NCI-H1436 (cell line): Measurements from ENCODE around the gene NELFA.

Experiments
- DNase-seq: peaks from one replicate; lab custom pipeline; 2025; lab: John Stamatoyannopoulos, UW

The NELFA gene

GRCh38 chr4:1964971-1965370, 43.8 kb downstream of the NELFA start:
- no peak for DNase-seq

GRCh38 chr4:1964443-1964842, 44.3 kb downstream of the NELFA start:
- DNase-seq, result no peak

GRCh38 chr4:1962980-1963379, 45.8 kb downstream of the NELFA start:
- no peak for DNase-seq

- DNase-seq, result no peak
Measured at GRCh38 chr4:1961563-1961962, 47.2 kb downstream of the NELFA start.

GRCh38 chr4:1961038-1961437, 47.7 kb downstream of the NELFA start:
- no peak for DNase-seq

GRCh38 chr4:1960170-1960825, 48.5 kb downstream of the NELFA start:
- DNase-seq, result no peak

GRCh38 chr4:1959104-1959384, 49.7 kb downstream of the NELFA start:
- no peak for DNase-seq

GRCh38 chr4:1958276-1959103, 50.3 kb downstream of the NELFA start:
- DNase-seq, result no peak

GRCh38 chr4:1956631-1957030, 52.1 kb downstream of the NELFA start:
- no peak for DNase-seq

- no peak for DNase-seq
Measured at GRCh38 chr4:1953335-1953734, 55.4 kb downstream of the NELFA start.

GRCh38 chr4:1952719-1953118, 56.1 kb downstream of the NELFA start:
- no peak for DNase-seq

- no peak for DNase-seq
Measured at GRCh38 chr4:1952058-1952700, 56.6 kb downstream of the NELFA start.

- DNase-seq, result no peak
Measured at GRCh38 chr4:1950369-1950768, 58.4 kb downstream of the NELFA start.

- DNase-seq, result no peak
Measured at GRCh38 chr4:1948892-1949436, 59.8 kb downstream of the NELFA start.

GRCh38 chr4:1948232-1948631, 60.5 kb downstream of the NELFA start:
- DNase-seq, result no peak

GRCh38 chr4:1945912-1946311, 62.9 kb downstream of the NELFA start:
- DNase-seq, result no peak

- no peak for DNase-seq
Measured at GRCh38 chr4:1945124-1945895, 63.5 kb downstream of the NELFA start.

- DNase-seq, result no peak
Measured at GRCh38 chr4:1943928-1944327, 64.8 kb downstream of the NELFA start.

- no peak for DNase-seq
Measured at GRCh38 chr4:1940566-1940965, 68.2 kb downstream of the NELFA start.

- no peak for DNase-seq
Measured at GRCh38 chr4:1939664-1940509, 68.9 kb downstream of the NELFA start.

GRCh38 chr4:1938027-1938426, 70.7 kb downstream of the NELFA start:
- DNase-seq, result no peak
